ENCODE data around the gene GALNT1. TPM values are rescaled to one million over a fixed set of nuclear protein-coding genes. Genes with fewer than 3 reads are reported as not detected.

Gene GALNT1
- total RNA-seq, 1 experiment from 2014 or later = 77.9 TPM

DNA sequence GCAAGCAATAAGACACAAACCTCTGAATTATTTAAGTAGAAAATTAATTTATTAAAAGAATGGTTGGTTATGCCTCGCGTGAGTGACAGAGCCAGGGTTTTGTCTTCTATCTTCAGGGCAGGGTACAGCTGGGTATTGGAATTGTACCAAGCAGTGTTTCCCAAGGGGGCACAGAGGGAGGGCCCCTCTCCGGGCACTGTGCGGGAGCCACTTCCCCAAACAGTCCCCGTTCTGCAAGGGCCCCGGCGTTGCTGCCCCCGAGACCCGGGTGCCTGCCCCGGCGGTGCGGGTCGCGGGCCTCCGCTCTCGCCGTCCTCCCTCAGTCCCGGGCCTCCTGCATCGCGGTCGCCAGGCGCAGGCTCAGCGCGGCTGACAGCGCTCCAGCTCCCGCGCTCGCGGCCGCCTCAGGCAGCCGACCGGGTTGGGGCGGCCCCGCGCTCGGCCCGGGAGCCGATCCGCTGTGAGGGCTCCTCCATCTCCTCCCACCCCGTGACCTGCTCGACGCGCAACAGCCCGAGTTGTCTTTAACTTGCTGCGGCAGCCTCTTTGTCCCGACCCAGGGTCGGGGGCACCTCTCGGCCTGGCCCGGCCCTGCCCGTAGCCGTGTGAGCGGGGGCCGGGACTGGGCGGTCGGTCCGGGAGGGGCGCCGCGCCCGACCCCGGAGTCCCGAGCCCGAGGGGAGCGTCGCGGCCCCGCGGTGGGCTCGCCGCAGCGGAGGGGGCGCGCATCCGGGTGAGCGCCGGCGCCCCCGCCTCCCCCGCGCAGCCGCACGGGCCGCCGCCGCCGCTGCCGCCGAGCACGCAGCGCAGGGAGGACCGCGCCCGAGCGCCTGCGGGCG, 620 bp upstream of the GALNT1 start:
- Histone ChIP-seq H4K5ac (ENCODE audit: insufficient read length, low read depth, low read length) (no peak overlapping the region), H3K4ac (ENCODE audit: low read depth, low read length) (no peak overlapping the region), H2AFZ (ENCODE audit: low read length) (no peak overlapping the region), H2BK20ac (ENCODE audit: low read depth, low read length, poor library complexity, severe bottlenecking) (no peak overlapping the region), H3K27ac (ENCODE audit: insufficient read length, low read depth, low read length) (no peak overlapping the region), H3K79me1 (ENCODE audit: insufficient read depth, low read depth, low read length, poor library complexity, severe bottlenecking) (peaks cover 9% of the 10 kb centered on the region), H2BK15ac (ENCODE audit: low read depth, low read length) (no peak overlapping the region), H2BK5ac (ENCODE audit: insufficient read length, low read length) (no peak overlapping the region), H4K8ac (replicated peaks; ENCODE audit: insufficient read length, low read depth, low read length) (no peak overlapping the region), H2BK120ac (ENCODE audit: low read depth, low read length, poor library complexity, severe bottlenecking) (no peak overlapping the region), H4K91ac (ENCODE audit: insufficient read length, low read depth, low read length) (no peak overlapping the region), H3K4me1 (ENCODE audit: insufficient read depth, low read length) (no peaks in the 10 kb centered on the region; the same call in none of the 2 replicates), H2BK12ac (ENCODE audit: insufficient read length, low read depth, low read length) (no peak overlapping the region), H3K79me2 (ENCODE audit: insufficient read depth, low read length) (peaks cover 20% of the 10 kb centered on the region; the same call in 1 of the 2 replicates), H2AK5ac (ENCODE audit: insufficient read length, low read length) (no peak overlapping the region), H3K9ac (ENCODE audit: extremely low read depth, insufficient read length, low read length) (peak overlapping the region; percentile 36), H3K27me3 (ENCODE audit: insufficient read depth, low read length) (no peaks in the 10 kb centered on the region), H3K23ac (ENCODE audit: insufficient read length, low read depth, low read length) (no peak overlapping the region), H3K9me3 (ENCODE audit: control insufficient read depth, low read depth, low read length) (peaks cover 11% of the 10 kb centered on the region), H3T11ph (ENCODE audit: low read length) (no peak overlapping the region), H4K20me1 (ENCODE audit: control insufficient read depth, insufficient read depth, insufficient read length) (no peaks in the 10 kb centered on the region), H3K56ac (ENCODE audit: insufficient read length, low read depth, low read length) (no peak overlapping the region), H3K18ac (ENCODE audit: insufficient read length, low read depth, low read length) (peak overlapping the region; percentile 8), H3K4me2 (ENCODE audit: insufficient read depth, insufficient read length, low read length) (peak overlapping the region; percentile 36), H3K14ac (ENCODE audit: insufficient read depth, low read length) (peak overlapping the region; percentile 9; the same call in 1 of the 2 replicates), H3K23me2 (ENCODE audit: insufficient read length, low read depth, low read length, poor library complexity, severe bottlenecking) (peaks cover 9% of the 10 kb centered on the region)
- Mint-ChIP-seq H3K9me3 (peaks cover 33 to 36% of the 10 kb centered on the region in 2 experiments), H3K27ac (no peak overlapping the region), H3K4me1 (peaks cover 11 to 13% of the 10 kb centered on the region in 2 experiments), H3K36me3 (ENCODE audit: insufficient read depth in 1 of 3, low read depth in 3 of 3) (peaks cover 25 to 36% (median 27%) of the 10 kb centered on the region in 3 experiments), H3K4me3 (peak overlapping the region; percentile 69 to 79), H3K27me3 (ENCODE audit: low read depth) (peaks cover 28% of the 10 kb centered on the region)
- no peak for TF ChIP-seq CTCF (conservative IDR thresholded peaks at IDR 0.05)
- peak; percentile 62 for DNase-seq
- no CpG with 5 or more reads among the region's 96 CpGs for WGBS (ENCODE audit: extremely low coverage, insufficient read length, low lambda C conversion rate)
